SIG-M5 (cell line): ENCODE data around the gene RUSC1.
A peak's percentile ranks its signal among the peaks of the same experiment; 100 is the strongest.
"Not testable (repeated sequence)": the region's sequence is repeated elsewhere in the genome, so short reads cannot be mapped to it uniquely, and the experiment has no call there.

Source experiments
- DNase-seq: peaks from one replicate; lab custom pipeline; 2025; lab: John Stamatoyannopoulos, UW

RUSC1 gene, protein sequence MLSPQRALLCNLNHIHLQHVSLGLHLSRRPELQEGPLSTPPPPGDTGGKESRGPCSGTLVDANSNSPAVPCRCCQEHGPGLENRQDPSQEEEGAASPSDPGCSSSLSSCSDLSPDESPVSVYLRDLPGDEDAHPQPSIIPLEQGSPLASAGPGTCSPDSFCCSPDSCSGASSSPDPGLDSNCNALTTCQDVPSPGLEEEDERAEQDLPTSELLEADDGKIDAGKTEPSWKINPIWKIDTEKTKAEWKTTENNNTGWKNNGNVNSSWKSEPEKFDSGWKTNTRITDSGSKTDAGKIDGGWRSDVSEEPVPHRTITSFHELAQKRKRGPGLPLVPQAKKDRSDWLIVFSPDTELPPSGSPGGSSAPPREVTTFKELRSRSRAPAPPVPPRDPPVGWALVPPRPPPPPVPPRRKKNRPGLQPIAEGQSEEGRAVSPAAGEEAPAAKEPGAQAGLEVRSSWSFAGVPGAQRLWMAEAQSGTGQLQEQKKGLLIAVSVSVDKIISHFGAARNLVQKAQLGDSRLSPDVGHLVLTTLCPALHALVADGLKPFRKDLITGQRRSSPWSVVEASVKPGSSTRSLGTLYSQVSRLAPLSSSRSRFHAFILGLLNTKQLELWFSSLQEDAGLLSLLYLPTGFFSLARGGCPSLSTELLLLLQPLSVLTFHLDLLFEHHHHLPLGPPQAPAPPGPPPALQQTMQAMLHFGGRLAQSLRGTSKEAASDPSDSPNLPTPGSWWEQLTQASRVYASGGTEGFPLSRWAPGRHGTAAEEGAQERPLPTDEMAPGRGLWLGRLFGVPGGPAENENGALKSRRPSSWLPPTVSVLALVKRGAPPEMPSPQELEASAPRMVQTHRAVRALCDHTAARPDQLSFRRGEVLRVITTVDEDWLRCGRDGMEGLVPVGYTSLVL

DNA sequence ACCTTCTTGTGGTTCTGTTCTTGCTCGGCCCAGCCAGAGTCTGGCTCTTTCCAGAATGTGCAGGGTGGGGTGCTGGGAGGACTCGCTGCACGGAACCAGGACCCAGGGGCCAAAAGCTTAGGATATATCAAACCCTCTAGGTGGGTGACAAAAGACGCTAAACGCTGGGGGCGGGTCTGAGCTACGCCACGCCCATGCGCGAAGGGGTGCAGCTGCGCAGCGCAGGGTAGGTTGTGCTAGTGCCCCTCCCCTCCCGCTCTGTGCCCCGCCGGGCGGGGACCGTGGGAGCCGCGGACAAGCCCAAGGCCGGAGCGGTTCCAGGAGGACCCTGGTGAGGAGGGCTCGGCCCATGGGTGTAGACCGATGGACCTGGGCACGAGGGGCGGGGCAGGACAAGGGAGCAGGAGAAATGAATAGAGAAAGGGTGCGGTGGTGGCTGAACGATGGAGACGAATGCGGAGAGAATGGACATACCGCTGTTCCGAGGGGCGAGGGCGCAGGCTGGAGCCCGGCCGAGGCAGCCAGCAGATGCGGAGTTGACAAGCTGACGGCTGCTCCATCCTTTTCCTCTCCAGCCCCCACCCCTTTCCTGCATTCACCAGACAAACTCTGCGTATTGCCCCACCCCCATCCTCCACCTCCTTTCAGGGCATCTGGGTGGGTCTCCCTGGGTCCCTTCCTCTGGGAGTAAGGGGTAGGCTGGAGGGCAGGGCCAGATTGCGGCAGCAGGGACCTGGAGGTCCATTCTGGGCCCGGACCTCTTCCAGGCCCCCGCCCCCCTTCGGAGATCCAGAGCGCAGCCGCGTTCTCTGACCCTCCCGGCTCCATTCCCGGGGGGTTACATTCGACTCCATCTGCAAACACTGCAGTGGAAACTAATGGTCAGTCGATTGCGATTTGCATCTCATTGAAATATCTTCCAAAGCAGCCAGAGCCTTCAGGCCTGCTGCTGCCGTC lies at the start of gene RUSC1:
Gene RUSC1, plus strand, starts transcription at position 234 of the 957 bp plus-strand sequence. CDS start 880 bp downstream, outside the sequence.
- DNase-seq = no peak

GRCh38 chr1:155272466-155273342 lies 48.0 kb upstream of the RUSC1 start:
- no peak for DNase-seq

DNA sequence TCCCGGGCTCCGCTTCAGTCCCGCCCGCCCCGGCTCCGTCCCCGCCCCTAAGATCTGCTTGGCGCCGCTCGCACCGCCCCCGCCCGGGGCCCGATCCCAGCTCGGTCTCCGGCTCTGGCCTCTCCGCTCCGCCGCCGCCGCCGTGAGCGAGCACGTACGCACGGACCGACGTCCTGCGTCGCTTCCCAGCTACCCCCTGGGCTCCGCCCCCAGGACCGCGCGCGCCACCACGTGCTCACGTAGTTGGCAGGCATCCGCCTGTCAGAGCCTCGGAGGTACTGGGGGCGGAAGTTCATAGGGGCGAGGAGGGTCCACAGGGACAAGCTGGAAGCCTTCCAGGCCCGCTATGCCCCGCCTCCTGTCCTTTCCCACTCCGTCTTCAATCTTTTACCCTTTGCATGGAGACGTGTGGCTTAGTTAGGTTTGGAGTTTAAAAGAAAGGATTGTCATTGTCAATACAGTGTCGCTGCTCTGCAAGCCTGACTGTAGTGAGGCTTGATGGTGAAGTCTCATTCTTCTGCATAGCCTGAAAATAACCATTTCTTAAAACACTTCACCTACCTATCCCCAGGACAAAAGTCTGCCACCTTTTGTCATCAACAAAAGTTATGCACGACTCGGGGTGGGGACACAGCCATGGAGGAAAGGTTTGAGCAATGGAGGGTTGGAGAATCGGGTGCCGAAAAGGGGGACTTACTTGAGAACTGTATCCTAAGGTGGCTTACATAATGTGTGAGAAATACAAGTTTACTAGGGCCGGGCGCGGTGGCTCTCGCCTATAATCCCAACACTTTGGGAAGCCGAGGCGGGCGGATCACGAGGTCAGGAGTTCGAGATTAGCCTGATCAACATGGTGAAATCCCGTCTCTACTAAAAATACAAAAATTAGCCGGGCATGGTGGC lies 47.1 kb upstream of the RUSC1 start, which contains the start of gene CLK2:
Gene CLK2, minus strand, starts transcription at position 162 of the 903 bp plus-strand sequence. CDS start 2,527 bp downstream, outside the sequence.
- DNase-seq = peak; percentile 84

GRCh38 chr1:155277070-155277901 lies 43.4 kb upstream of the RUSC1 start, which contains the start of gene HCN3:
Gene HCN3 (plus strand): TSS chr1:155277463. CDS start chr1:155277591, 128 bp downstream.
- peak; percentile 78 for DNase-seq

- no peak for DNase-seq
Measured at GRCh38 chr1:155277902-155278688, 42.6 kb upstream of the RUSC1 start.

DNA sequence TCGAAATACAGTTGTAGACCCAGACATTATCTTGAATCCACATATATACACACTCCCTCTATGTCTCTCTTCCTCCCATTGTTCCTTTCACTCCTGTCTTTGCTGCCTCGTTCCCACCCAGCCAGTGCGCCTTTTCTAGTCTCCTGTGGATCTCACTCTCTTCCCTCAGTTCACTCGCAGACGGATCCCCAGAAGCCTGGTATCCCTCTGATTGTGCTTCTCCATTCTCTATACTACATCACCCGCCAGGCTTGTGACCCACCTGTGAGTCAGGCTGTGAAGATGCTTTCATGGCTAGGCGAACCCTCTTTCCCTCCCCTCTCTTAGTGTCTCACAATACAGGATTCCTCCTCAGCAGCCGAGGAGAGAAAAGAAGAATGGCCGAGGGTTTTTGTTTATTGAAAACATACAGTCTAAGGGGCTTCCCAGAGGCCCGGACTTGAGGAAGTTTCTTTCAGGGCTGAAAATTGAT lies 42.0 kb upstream of the RUSC1 start:
- no peak for DNase-seq

DNA sequence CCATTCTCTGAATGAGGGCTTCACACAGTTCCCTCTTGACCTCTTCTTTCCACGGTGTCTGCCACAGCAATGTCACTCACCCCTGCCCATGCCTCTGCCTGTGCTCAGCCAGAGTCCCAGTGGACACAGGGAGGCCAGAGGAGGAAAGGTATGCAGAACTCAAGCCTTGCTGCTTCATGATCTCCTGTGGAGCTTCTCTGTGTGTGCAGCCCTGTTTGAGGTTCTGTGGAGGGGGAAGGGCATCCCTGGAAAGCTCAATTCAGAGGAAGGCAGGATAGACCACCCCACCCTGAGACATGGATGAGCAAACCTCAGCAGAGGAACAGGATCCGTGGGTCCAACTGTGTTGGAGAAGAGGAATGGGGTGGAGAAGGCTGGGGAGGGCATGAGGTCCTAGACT lies 41.4 kb upstream of the RUSC1 start:
- DNase-seq = no peak

- no peak for DNase-seq
Measured at GRCh38 chr1:155282488-155283091, 38.1 kb upstream of the RUSC1 start.

DNA sequence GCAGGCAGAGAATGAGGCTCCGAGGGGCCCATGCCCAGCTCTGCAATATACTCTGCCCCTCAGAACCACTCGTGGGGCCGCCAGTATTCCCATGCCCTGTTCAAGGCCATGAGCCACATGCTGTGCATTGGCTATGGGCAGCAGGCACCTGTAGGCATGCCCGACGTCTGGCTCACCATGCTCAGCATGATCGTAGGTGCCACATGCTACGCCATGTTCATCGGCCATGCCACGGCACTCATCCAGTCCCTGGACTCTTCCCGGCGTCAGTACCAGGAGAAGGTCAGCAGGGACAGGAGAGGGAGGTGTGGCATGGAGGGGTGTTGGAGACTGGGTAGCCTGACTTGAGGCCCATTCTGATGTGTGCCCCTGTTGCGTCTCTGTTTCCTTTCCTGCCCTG lies 36.2 kb upstream of the RUSC1 start:
- DNase-seq = no peak

- DNase-seq = no peak
Measured at GRCh38 chr1:155285063-155285462, 35.6 kb upstream of the RUSC1 start.

DNA sequence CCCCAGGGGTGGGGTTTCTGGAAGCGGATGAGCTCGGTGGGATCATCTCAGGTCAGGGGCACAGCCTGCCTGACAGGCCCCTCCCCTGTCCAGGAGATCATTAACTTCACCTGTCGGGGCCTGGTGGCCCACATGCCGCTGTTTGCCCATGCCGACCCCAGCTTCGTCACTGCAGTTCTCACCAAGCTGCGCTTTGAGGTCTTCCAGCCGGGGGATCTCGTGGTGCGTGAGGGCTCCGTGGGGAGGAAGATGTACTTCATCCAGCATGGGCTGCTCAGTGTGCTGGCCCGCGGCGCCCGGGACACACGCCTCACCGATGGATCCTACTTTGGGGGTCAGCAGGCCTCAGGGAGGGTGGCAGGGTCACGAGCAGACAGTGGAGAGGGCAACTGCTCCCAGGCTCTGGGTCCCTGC lies 35.1 kb upstream of the RUSC1 start:
- DNase-seq = no peak

DNA sequence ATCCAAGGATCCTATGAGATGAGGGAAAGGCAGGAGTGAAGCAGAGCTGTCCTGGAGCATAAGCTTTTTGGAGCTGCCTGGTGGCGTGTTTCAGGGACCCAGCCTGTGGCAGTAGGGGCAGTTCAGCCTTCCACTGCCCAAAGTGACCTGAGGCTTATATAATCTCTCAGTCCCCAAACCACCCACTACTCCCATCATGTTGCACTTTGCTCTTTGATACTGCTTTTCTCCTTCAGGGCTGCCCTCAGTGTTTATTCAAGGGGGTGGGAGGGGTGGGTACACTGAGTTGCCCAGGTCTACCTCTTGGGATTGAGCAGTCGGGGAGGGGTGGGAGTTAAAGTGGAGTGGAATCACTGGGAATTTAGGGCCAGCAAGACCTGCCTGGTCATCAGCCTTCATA lies 34.1 kb upstream of the RUSC1 start:
- DNase-seq = no peak

DNA sequence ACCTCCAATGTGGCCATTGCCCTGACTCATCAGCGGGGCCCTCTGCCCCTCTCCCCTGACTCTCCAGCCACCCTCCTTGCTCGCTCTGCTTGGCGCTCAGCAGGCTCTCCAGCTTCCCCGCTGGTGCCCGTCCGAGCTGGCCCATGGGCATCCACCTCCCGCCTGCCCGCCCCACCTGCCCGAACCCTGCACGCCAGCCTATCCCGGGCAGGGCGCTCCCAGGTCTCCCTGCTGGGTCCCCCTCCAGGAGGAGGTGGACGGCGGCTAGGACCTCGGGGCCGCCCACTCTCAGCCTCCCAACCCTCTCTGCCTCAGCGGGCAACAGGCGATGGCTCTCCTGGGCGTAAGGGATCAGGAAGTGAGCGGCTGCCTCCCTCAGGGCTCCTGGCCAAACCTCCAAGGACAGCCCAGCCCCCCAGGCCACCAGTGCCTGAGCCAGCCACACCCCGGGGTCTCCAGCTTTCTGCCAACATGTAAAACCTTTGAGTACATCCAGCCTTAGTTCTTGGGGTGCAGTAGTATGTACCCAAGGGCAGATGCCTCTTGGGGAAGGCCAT lies 32.6 kb upstream of the RUSC1 start:
- no peak for DNase-seq

GRCh38 chr1:155291006-155291405 lies 29.7 kb upstream of the RUSC1 start:
- not testable (repeated sequence) for DNase-seq

GRCh38 chr1:155293086-155293749 lies 27.5 kb upstream of the RUSC1 start:
- no peak for DNase-seq

DNA sequence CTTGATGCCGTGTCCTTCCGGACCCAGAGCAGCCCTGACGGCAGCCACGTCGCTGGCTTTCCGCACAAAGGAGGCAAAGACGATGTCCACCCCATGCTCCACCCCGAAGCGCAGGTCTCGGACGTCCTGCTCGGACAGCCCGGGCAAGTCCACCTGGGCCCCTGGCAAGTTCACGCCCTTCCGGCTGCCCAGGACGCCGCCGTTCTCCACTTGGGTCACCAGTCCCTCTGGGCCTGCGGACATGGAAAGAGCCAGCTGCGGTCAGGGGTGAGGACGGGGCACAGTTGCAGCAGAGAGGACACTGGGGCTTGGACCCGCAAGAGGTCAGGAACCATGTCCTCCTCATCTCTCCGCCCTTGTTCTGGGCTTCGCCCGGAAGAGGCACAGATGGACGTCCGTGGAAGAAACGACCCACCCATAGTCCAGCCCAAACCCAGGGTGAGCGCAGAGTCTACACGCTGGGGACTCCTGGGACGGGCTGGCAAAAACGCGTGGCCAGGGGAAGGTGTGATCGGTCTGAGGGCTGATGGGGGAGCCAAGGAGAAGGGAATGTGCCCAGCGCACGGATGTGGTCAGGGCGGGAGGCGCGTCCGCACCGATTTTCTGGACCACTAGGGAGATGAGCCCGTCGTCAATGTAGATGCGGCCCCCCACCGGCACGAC lies 26.0 kb upstream of the RUSC1 start:
- no peak for DNase-seq
